Activated CD4-positive, alpha-beta T cell treated with anti-CD3 and anti-CD28 coated beads, Interleukin-10, Interleukin-2, amounts not matched to agents 100 ng/mL and 50 ng/mL, durations not matched to agents 16 hours and 8 hours (primary cell): ENCODE measurements around the gene INVS.
"Not testable (repeated sequence)": the region's sequence is repeated elsewhere in the genome, so short reads cannot be mapped to it uniquely, and the experiment has no call there.

Source experiments
- DNase-seq: peaks from one replicate; pipeline ENCODE4 v3.0.0-alpha.2; 2020

The INVS gene

GRCh38 chr9:100084734-100085133 is 14.3 kb upstream of the INVS start:
- DNase-seq = peak; percentile 79

GRCh38 chr9:100086097-100086635 is 12.9 kb upstream of the INVS start:
- DNase-seq = peak; percentile 50

- peak; percentile 26 for DNase-seq
These were observed 11.8 kb upstream of the INVS start for GRCh38 chr9:100087218-100087617.

- DNase-seq = peak; percentile 37
These were observed 10.8 kb upstream of the INVS start for GRCh38 chr9:100088202-100088601.

GRCh38 chr9:100090880-100091279 is 8.2 kb upstream of the INVS start:
- DNase-seq = no peak

- no peak for DNase-seq
These were observed 7.4 kb upstream of the INVS start for GRCh38 chr9:100091650-100092049.

GRCh38 chr9:100092066-100092465 is 7.0 kb upstream of the INVS start:
- DNase-seq = no peak

GRCh38 chr9:100094411-100094810 is 4.6 kb upstream of the INVS start:
- not testable (repeated sequence) for DNase-seq

- DNase-seq = no peak
These were observed 2.6 kb upstream of the INVS start for GRCh38 chr9:100096378-100096916.

- peak; percentile 44 for DNase-seq
These were observed 777 bp upstream of the INVS start for GRCh38 chr9:100098046-100098886.

- DNase-seq = no peak
These were observed 639 bp downstream of the INVS start for GRCh38 chr9:100099722-100100042.

- DNase-seq = no peak
These were observed 1.2 kb downstream of the INVS start for GRCh38 chr9:100100146-100100667.

- DNase-seq = no peak
These were observed 2.6 kb downstream of the INVS start for GRCh38 chr9:100101608-100102007.

- DNase-seq = no peak
These were observed 5.3 kb downstream of the INVS start for GRCh38 chr9:100104314-100104713.

- no peak for DNase-seq
These were observed 6.8 kb downstream of the INVS start for GRCh38 chr9:100105861-100106260.

GRCh38 chr9:100106616-100107015 is 7.6 kb downstream of the INVS start:
- DNase-seq = no peak

- DNase-seq = no peak
These were observed 9.5 kb downstream of the INVS start for GRCh38 chr9:100108559-100108958.

GRCh38 chr9:100111235-100111634 is 12.2 kb downstream of the INVS start:
- no peak for DNase-seq

GRCh38 chr9:100112677-100113336 is 13.8 kb downstream of the INVS start:
- DNase-seq = no peak

- no peak for DNase-seq
These were observed 18.3 kb downstream of the INVS start for GRCh38 chr9:100117316-100117715.

GRCh38 chr9:100120286-100120685 is 21.2 kb downstream of the INVS start:
- DNase-seq = peak; percentile 30

- no peak for DNase-seq
These were observed 26.2 kb downstream of the INVS start for GRCh38 chr9:100125236-100125635.

GRCh38 chr9:100125910-100126309 is 26.9 kb downstream of the INVS start:
- no peak for DNase-seq

GRCh38 chr9:100126423-100126822 is 27.4 kb downstream of the INVS start:
- DNase-seq = no peak
